Peyer's patch (tissue), 4 donors: ENCODE measurements around the gene KAT2B. TPM values are rescaled to one million over a fixed set of nuclear protein-coding genes. Genes with fewer than 3 reads are reported as not detected.

Source experiments
- DNase-seq, 3 donors: peaks; one replicate each; pipeline ENCODE4 v3.0.0-alpha.2; 2017 to 2019
- H3K27ac ChIP-seq, 4 donors: fragments of 200-600 bp; sonication (generic); one replicate each; pipeline ENCODE4 v1.5.1; 2016 to 2019
- H3K27me3 ChIP-seq, 2 donors: fragments of 200-600 bp; sonication (generic); one replicate each; pipeline ENCODE4 v1.5.1; 2019
- H3K36me3 ChIP-seq, 3 donors: fragments of 200-600 bp; sonication (generic); one replicate each; pipeline ENCODE4 v1.5.1; 2016 to 2019
- H3K4me1 ChIP-seq, 4 donors: fragments of 200-600 bp; sonication (generic); one replicate each; pipeline ENCODE4 v1.5.1; 2016 to 2019
- H3K4me3 ChIP-seq, 4 donors: fragments of 200-600 bp; sonication (generic); 1 replicate in 3 of 4; 2 replicates in 1 of 4; pipeline ENCODE4 v1.5.1; 2016 to 2019; ENCODE audit warnings: mild to moderate bottlenecking in 1 of 4
- H3K9me3 ChIP-seq, 4 donors: fragments of 200-600 bp; sonication (generic); one replicate each; pipeline ENCODE4 v1.5.1; 2016 to 2019; ENCODE audit warnings: mild to moderate bottlenecking in 1 of 4
- CTCF ChIP-seq, 6 experiments: fragments of 450-650 bp in 4 of 6; fragments of 200-600 bp in 2 of 6; sonication (generic) in 1 of 6; IDR thresholded peaks; one replicate each; pipeline ENCODE4 v1.5.1; 2017 to 2019; ENCODE audit warnings: antibody characterized with exemption in 6 of 6, mild to moderate bottlenecking in 3 of 6, moderate library complexity in 1 of 6
- POLR2A ChIP-seq, 2 donors: fragments of 450-650 bp; IDR thresholded peaks; one replicate each; pipeline ENCODE4 v1.5.1; 2017; ENCODE audit warnings: antibody characterized with exemption in 2 of 2, mild to moderate bottlenecking in 2 of 2, moderate library complexity in 2 of 2
- total RNA-seq, 4 donors: library from RNA; depleted of rRNA; stranded (reverse); fragments of >200 nt; gene quantifications; one replicate each; pipeline ENCODE4 v1.1.0, GENCODE V29; 2016

KAT2B gene
- total RNA-seq, 4 donors from 2014 or later, result 28.0 to 46.2 (median 42.9) TPM

GRCh38 chr3:20173844-20174410 lies 133.7 kb downstream of the KAT2B start:
- H3K9me3 ChIP-seq, result no peaks in the 10 kb centered on the region
- no peaks in the 10 kb centered on the region for H3K27me3 ChIP-seq
- no peak overlapping the region for H3K27ac ChIP-seq
- no peaks in the 10 kb centered on the region for H3K4me1 ChIP-seq
- no peak overlapping the region for H3K4me3 ChIP-seq
- TF ChIP-seq CTCF (IDR thresholded peaks at IDR 0.05) (no peak), POLR2A (IDR thresholded peaks at IDR 0.05) (no peak)
- no peak for DNase-seq
- no peaks in the 10 kb centered on the region for H3K36me3 ChIP-seq

- H3K9me3 ChIP-seq, result no peaks in the 10 kb centered on the region
- no peaks in the 10 kb centered on the region for H3K36me3 ChIP-seq
- no peaks in the 10 kb centered on the region for H3K27me3 ChIP-seq
- no peak for TF ChIP-seq POLR2A (IDR thresholded peaks at IDR 0.05)
- TF ChIP-seq CTCF (IDR thresholded peaks at IDR 0.05), result no peak
- H3K4me3 ChIP-seq, result no peak overlapping the region
- no peak for DNase-seq
- H3K27ac ChIP-seq, result no peak overlapping the region
- peaks cover 0 to 10% (median 0%) of the 10 kb centered on the region in 4 donors for H3K4me1 ChIP-seq
Observed at GRCh38 chr3:20181276-20181675, 141.0 kb downstream of the KAT2B start.

- no peak for TF ChIP-seq CTCF (IDR thresholded peaks at IDR 0.05)
- no peak for TF ChIP-seq POLR2A (IDR thresholded peaks at IDR 0.05)
- no peaks in the 10 kb centered on the region for H3K36me3 ChIP-seq
- no peaks in the 10 kb centered on the region for H3K9me3 ChIP-seq
- no peak overlapping the region for H3K27ac ChIP-seq
- DNase-seq, result no peak
- H3K4me1 ChIP-seq, result peaks cover 0 to 12% (median 0%) of the 10 kb centered on the region in 4 donors
- H3K27me3 ChIP-seq, result no peaks in the 10 kb centered on the region
- H3K4me3 ChIP-seq, result no peak overlapping the region
Observed at GRCh38 chr3:20182206-20182605, 142.0 kb downstream of the KAT2B start.

GRCh38 chr3:20185331-20185678 lies 145.1 kb downstream of the KAT2B start:
- Histone ChIP-seq H3K27ac (peak overlapping the region in 3 of 4 donors; percentile 81 to 97 (median 83)), H3K36me3 (no peaks in the 10 kb centered on the region), H3K27me3 (no peaks in the 10 kb centered on the region), H3K4me1 (peaks cover 0 to 17% (median 0%) of the 10 kb centered on the region in 4 donors), H3K9me3 (no peaks in the 10 kb centered on the region), H3K4me3 (peak overlapping the region; percentile 59 to 75 (median 69))
- no peak for TF ChIP-seq POLR2A (IDR thresholded peaks at IDR 0.05)
- TF ChIP-seq CTCF (IDR thresholded peaks at IDR 0.05), result no peak
- no peak for DNase-seq

GRCh38 chr3:20185679-20186599 lies 145.7 kb downstream of the KAT2B start, which contains the start of gene SGO1:
TSS of gene SGO1 (minus strand) at chr3:20186206. CDS start at chr3:20184027, 2,179 bp downstream.
- Histone ChIP-seq H3K4me3 (peak within 1 kb of the TSS; percentile 59 to 75 (median 69)), H3K4me1 (peaks cover 0 to 17% (median 0%) of the 10 kb centered on the region in 4 donors), H3K27me3 (no peaks in the 10 kb centered on the region), H3K36me3 (no peaks in the 10 kb centered on the region), H3K9me3 (no peaks in the 10 kb centered on the region), H3K27ac (peak within 1 kb of the TSS; percentile 81 to 97 (median 84))
- peak; percentile 86 to 91 for TF ChIP-seq POLR2A (IDR thresholded peaks at IDR 0.05)
- no peak for TF ChIP-seq CTCF (IDR thresholded peaks at IDR 0.05)
- peak; percentile 100 for DNase-seq
